ENCODE data around the gene PLA2G6.

The PLA2G6 gene

DNA sequence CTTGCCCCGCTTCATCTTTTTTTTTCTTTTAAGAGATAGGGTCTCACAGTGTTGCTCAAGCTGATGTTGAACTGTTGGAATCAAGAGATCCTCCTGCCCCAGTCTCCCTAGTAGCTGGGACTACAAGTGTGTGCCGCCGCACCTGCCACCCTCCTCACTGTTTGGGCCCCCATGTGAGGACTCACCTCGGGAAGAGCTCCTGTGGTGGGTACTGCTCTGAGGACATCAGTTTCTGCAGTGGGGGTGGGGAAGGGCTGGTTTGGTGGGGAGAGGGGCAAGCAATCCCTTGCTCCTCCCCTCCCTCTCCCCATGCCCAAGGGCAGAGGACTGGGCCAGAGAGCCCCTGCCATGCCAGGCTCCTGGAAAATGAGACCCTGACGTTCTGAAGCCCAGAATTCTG is 96.1 kb downstream of the PLA2G6 start:
- no peak overlapping the region for H3K4me3 ChIP-seq (ENCODE audit: low read length)
- no peak for DNase-seq (ENCODE audit: low read depth)
- TF ChIP-seq, protein P1, sequence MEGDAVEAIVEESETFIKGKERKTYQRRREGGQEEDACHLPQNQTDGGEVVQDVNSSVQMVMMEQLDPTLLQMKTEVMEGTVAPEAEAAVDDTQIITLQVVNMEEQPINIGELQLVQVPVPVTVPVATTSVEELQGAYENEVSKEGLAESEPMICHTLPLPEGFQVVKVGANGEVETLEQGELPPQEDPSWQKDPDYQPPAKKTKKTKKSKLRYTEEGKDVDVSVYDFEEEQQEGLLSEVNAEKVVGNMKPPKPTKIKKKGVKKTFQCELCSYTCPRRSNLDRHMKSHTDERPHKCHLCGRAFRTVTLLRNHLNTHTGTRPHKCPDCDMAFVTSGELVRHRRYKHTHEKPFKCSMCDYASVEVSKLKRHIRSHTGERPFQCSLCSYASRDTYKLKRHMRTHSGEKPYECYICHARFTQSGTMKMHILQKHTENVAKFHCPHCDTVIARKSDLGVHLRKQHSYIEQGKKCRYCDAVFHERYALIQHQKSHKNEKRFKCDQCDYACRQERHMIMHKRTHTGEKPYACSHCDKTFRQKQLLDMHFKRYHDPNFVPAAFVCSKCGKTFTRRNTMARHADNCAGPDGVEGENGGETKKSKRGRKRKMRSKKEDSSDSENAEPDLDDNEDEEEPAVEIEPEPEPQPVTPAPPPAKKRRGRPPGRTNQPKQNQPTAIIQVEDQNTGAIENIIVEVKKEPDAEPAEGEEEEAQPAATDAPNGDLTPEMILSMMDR (IDR thresholded peaks at IDR 0.05; ENCODE audit: insufficient read depth, low read depth, low read length, missing control alignments): no peak

DNA sequence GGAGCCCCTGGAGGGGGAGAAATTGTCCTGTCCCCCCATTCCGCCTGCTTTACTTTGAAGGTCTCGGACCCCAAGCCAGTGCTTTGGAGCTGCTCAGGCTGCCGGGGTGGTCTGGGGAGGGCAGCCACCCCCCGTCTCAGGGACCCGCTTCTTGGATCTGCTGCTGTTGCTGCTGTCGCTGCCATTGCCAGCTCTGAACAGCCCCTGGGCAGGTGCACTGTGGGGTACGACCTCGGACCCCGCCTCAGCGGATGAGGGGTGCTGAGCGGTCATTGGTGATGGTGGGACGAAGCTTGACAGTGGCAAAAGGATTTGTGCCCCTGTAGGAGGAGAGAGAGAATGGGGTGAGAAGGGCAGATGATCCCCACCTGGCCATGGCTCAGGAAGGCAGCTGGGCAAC is 96.6 kb downstream of the PLA2G6 start:
- H3K4me3 ChIP-seq (ENCODE audit: low read length): no peak overlapping the region
- no peak for DNase-seq (ENCODE audit: low read depth)
- TF ChIP-seq, protein P1 (IDR thresholded peaks at IDR 0.05; ENCODE audit: insufficient read depth, low read depth, low read length, missing control alignments): no peak

DNA sequence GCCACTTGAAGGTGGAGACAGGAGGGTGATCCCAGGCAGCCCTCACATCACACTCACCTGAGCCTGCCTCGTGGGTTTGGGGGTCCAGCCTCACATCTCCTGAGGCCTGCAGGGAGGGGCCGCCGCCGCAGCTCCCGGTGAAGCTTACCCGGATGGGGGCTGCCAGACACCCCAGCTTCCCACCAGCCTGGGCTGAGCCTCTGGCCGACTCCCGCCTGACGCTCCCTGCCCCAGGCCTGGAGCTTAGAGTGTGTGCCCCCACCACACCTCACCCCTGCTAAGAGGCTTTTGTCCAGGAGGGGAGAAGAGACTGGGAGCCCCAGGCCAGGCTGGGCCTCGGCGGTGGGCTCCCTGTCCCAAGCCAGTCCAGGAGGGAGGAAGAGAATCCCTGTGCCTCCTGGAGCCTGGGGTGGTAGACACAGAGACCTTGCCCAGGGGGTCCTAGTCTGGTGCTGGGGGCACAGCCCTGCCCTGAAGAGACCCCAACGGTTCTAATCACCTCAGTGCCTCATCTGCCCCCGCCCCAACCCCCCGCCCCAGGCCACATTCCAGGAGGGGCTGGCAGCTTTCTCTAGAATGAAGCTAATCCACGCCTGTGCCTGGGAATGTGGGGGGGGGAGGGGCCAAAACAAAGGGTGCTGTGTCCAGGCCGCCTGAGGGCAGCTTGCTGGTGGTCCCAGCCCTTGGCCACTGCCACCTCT is 97.5 kb downstream of the PLA2G6 start, which contains the start of gene SLC16A8:
Gene SLC16A8 (minus strand): TSS at position 254 of the 701 bp plus-strand sequence. CDS start 1,311 bp downstream, outside the sequence.
- TF ChIP-seq, protein P1 (IDR thresholded peaks at IDR 0.05; ENCODE audit: insufficient read depth, low read depth, low read length, missing control alignments): no peak
- no peak within 1 kb of the TSS for H3K4me3 ChIP-seq (ENCODE audit: low read length)
- no peak for DNase-seq (ENCODE audit: low read depth)

DNA sequence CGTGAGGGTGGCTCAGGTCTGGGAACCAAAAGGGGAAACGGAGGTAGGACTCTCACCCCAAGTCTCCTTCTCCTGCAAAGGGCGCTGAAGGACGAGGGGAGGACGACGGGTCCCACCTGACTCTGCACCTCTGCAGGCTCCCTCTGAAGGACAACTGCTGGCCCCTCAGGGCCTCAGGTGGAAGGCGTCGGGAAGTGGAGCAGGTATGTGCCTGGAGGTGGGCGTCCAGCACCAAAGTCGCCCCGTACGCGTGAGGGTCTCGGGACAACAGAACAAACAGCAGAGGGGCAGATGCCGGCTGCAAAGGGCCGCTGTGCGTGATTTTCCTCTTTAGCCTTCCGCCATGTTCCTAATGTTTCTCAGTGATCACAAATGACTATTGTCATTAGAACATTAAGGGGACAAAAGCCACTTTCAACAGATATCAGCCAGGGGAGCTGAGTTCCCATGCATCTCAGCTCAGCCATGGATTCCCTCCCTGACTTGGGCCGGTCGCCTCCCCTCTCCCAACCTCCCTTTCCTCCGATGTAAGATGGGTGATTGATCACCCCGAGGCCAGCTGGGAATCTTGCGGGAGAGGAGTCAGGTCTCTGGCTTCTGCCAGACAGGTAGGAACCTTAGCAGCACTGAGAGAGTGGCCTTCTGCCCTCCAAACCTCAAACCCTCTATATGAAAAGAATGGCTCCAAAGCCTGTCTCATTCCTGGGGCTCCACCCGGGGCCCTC is 98.5 kb downstream of the PLA2G6 start:
- TF ChIP-seq, protein P1 (IDR thresholded peaks at IDR 0.05; ENCODE audit: insufficient read depth, low read depth, low read length, missing control alignments): no peak
- no peak overlapping the region for H3K4me3 ChIP-seq (ENCODE audit: low read length)
- no peak for DNase-seq (ENCODE audit: low read depth)

DNA sequence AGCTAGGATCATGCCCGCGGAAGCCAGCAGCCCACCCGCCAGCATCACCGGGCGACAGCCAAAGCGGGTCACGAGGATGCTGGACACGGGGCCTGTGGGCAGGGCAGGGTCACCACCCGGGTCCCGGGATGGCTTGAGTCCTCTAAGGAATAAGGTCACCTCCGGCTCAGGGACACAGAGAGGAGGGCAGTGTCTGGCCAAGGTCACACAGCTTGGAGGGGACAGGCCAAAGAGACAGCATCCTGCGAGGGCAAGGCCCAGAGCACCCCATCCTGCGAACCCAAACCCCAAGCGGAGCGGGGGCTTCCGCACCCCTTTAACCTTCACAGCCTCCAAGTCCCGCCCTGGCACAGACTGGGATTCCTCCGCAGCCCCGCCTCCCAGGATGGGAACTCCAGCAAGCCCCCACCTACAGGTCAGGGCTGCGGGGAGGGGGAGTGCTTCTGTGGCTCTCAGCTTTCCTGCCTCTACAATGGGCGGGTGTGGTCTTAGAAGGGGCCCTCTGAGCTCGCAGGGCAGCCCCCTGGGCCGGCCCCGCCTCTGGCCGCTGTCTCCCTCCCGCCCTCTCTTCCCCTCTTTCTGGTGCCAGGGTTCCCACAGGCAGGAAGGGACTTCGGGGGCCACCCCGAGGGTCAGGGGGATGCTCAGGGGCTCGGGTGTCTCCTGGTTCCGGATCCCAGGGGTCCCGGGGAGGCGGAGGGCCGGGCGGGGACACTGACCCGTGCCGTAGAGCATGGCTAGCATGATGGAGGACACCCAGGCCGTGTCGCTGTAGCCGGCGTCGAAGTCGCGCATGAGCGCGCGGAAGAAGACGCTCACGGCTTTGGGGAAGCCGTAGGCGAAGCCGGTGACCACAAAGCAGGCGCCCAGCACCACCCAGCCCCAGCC is 99.4 kb downstream of the PLA2G6 start:
- H3K4me3 ChIP-seq (ENCODE audit: low read length): no peak overlapping the region
- TF ChIP-seq, protein P1 (IDR thresholded peaks at IDR 0.05; ENCODE audit: insufficient read depth, low read depth, low read length, missing control alignments): no peak
- DNase-seq (ENCODE audit: low read depth): no peak

DNA sequence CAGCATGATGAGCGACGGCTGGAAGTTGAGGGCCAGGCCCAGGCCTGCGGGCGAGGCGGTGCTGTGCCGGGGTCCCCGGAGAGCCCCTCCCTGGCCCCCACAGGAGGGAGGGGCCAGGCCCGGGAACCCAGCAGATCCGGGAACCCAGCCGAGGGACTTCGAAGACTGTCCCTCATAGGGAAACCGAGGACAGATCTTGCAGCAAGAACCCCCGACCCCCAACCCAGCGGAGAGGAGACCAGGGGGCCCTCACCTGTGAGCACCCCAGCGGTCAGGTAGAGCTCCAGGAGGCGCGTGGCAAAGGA is 100.0 kb downstream of the PLA2G6 start:
- TF ChIP-seq, protein P1 (IDR thresholded peaks at IDR 0.05; ENCODE audit: insufficient read depth, low read depth, low read length, missing control alignments): no peak
- H3K4me3 ChIP-seq (ENCODE audit: low read length): peak overlapping the region; percentile 19
- DNase-seq (ENCODE audit: low read depth): no peak

Data from epithelial cell of esophagus (primary cell).